A673 (cell line): Measurements from ENCODE around the gene HLCS. TPM values are rescaled to one million over a fixed set of nuclear protein-coding genes. Genes with fewer than 3 reads are reported as not detected.
A peak's percentile ranks its signal among the peaks of the same experiment; 100 is the strongest.

Experiments
- BruUV-seq: library from RNA; stranded (reverse); fragments of 400-500 nt; replicated peaks from 2 replicates; lab custom pipeline; 2021; lab: Mats Ljungman, UMichigan
- CTCF ChIA-PET: fragments of 300-600 bp; sonication (Branson Sonifier 250); formaldehyde crosslinking; loops from one replicate; lab custom pipeline; 2022; ENCODE audit warnings: antibody characterized with exemption; lab: Charles Lee
- POLR2A ChIA-PET: fragments of 300-600 bp; sonication (Branson Sonifier 250); formaldehyde crosslinking; loops from one replicate; lab custom pipeline; 2022; ENCODE audit warnings: antibody characterized with exemption; ENCODE audit not compliant: low non-redundant PET; lab: Charles Lee
- DNase-seq: peaks from one replicate; pipeline ENCODE4 v3.0.0-alpha.2; 2015; ENCODE audit warnings: low spot score
- H3K27ac ChIP-seq: fragments of 200-600 bp; sonication (generic); 2 replicates; pipeline ENCODE4 v1.5.1; 2016; ENCODE audit warnings: mixed run types, low read depth, mild to moderate bottlenecking, mixed read lengths, antibody characterized with exemption, low read length; ENCODE audit not compliant: poor library complexity, severe bottlenecking
- H3K27me3 ChIP-seq: fragments of 200-600 bp; sonication (generic); replicated peaks from 2 replicates; pipeline ENCODE4 v1.6.1; 2017; ENCODE audit warnings: mixed run types, low read depth, mild to moderate bottlenecking, mixed read lengths, antibody characterized with exemption, low read length; ENCODE audit not compliant: insufficient read depth, poor library complexity
- H3K36me3 ChIP-seq: fragments of 200-600 bp; sonication (generic); 2 replicates; pipeline ENCODE4 v1.6.1; 2016; ENCODE audit warnings: mixed run types, mild to moderate bottlenecking, mixed read lengths, antibody characterized with exemption, low read length; ENCODE audit not compliant: insufficient read depth, poor library complexity, severe bottlenecking
- H3K4me1 ChIP-seq: fragments of 200-600 bp; sonication (generic); 2 replicates; pipeline ENCODE4 v1.6.1; 2017; ENCODE audit warnings: mixed run types, mild to moderate bottlenecking, mixed read lengths, antibody characterized with exemption, low read length; ENCODE audit not compliant: insufficient read depth, poor library complexity, severe bottlenecking
- H3K4me3 ChIP-seq: fragments of 200-600 bp; sonication (generic); 2 replicates; pipeline ENCODE4 v1.5.1; 2016; ENCODE audit warnings: low read depth, mixed run types, mild to moderate bottlenecking, mixed read lengths, low read length; ENCODE audit not compliant: poor library complexity, severe bottlenecking
- H3K9me3 ChIP-seq: fragments of 200-600 bp; sonication (generic); 2 replicates; pipeline ENCODE4 v1.6.1; 2016; ENCODE audit warnings: mixed run types, low read depth, mild to moderate bottlenecking, mixed read lengths, antibody characterized with exemption, low read length; ENCODE audit not compliant: poor library complexity, severe bottlenecking
- EZH2 ChIP-seq: fragments of 200-600 bp; sonication (generic); IDR thresholded peaks from 2 replicates; pipeline ENCODE4 v1.6.1; 2017; ENCODE audit warnings: borderline replicate concordance, low read depth, mild to moderate bottlenecking, mixed read lengths, antibody characterized with exemption, low read length; ENCODE audit not compliant: poor library complexity, severe bottlenecking
- intact Hi-C: fragments of 100-400 bp; cut with micrococcal nuclease; formaldehyde crosslinking; loops from one replicate; pipeline ENCODE4 v1.10.0; 2022; ENCODE audit not compliant: unreplicated experiment
- total RNA-seq: library from RNA; stranded (reverse); gene quantifications from 2 replicates; pipeline ENCODE4 v1.2.3, GENCODE V29; 2021
- TF ChIP-seq, protein P1 (sequence below): fragments of 300-800, 200-600 bp; sonication (generic); conservative IDR thresholded peaks from 2 replicates; pipeline ENCODE4 v1.5.1; 2017; ENCODE audit warnings: low read depth, mild to moderate bottlenecking, antibody characterized with exemption, low read length, moderate library complexity, mixed read lengths

The HLCS gene
- total RNA-seq, 1 experiment from 2014 or later, result 15.3 TPM

DNA sequence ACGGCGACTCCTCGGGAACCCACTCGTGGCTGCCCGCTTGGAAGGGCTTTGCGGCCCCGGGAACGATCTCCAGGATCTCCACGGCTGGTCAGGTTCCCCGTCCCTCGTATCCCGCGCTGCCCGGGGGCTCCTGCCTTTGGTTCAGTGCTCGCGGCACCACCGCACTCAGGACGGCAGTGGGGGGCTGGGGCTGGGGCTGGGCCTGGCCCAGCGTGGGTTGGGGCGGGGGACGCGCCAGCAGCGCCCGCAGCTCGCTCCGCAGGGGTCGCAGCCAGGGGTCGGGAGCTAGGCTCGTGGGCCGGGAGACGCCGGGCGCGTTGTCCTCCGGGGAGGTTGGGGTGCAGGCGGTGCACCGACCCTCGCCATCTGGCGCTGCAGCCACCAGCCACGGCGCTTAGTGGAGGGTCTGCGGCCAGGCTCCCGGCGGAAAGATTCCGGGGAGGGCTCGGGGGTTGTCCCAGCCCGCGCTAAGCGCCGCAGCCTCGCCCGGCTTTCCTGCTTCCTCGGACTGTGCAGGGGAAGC, 258.6 kb downstream of the HLCS start:
- H3K27me3 ChIP-seq, result no peaks in the 10 kb centered on the region
- H3K4me1 ChIP-seq, result peaks cover 52% of the 10 kb centered on the region
- no peak for DNase-seq
- intact Hi-C loops, result loop anchor here (5.0 kb wide), 1 partner anchor 66 kb away; no protein-coding TSS in a partner anchor
- H3K36me3 ChIP-seq, result peaks cover 9% of the 10 kb centered on the region
- H3K9me3 ChIP-seq, result no peaks in the 10 kb centered on the region
- H3K4me3 ChIP-seq, result peak overlapping the region; percentile 12
- ChIA-PET POLR2A (no interaction called here), CTCF (no interaction called here)
- TF ChIP-seq, protein P1, sequence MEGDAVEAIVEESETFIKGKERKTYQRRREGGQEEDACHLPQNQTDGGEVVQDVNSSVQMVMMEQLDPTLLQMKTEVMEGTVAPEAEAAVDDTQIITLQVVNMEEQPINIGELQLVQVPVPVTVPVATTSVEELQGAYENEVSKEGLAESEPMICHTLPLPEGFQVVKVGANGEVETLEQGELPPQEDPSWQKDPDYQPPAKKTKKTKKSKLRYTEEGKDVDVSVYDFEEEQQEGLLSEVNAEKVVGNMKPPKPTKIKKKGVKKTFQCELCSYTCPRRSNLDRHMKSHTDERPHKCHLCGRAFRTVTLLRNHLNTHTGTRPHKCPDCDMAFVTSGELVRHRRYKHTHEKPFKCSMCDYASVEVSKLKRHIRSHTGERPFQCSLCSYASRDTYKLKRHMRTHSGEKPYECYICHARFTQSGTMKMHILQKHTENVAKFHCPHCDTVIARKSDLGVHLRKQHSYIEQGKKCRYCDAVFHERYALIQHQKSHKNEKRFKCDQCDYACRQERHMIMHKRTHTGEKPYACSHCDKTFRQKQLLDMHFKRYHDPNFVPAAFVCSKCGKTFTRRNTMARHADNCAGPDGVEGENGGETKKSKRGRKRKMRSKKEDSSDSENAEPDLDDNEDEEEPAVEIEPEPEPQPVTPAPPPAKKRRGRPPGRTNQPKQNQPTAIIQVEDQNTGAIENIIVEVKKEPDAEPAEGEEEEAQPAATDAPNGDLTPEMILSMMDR, result no peak
- TF ChIP-seq EZH2, result no peak
- peak overlapping the region; percentile 92 for H3K27ac ChIP-seq
- no TSS peak for BruUV-seq

- no peaks in the 10 kb centered on the region for H3K9me3 ChIP-seq
- peaks cover 9% of the 10 kb centered on the region for H3K36me3 ChIP-seq
- no peaks in the 10 kb centered on the region for H3K27me3 ChIP-seq
- intact Hi-C loops, result loop anchor here (5.0 kb wide), 1 partner anchor 65 kb away; no protein-coding TSS in a partner anchor
- TF ChIP-seq, protein P1, result 0 out of 2 replicates have a peak, but pooled peaks have one; percentile 26
- TF ChIP-seq EZH2, result no peak
- ChIA-PET POLR2A (no interaction called here), CTCF (interaction anchor here (0.7 kb wide), 1 partner anchor 122 kb away, joined by 3 read pairs; no protein-coding TSS in a partner anchor)
- H3K4me1 ChIP-seq, result peaks cover 45% of the 10 kb centered on the region
- H3K27ac ChIP-seq, result peak overlapping the region; percentile 92
- peak overlapping the region; percentile 12 for H3K4me3 ChIP-seq
- no TSS peak for BruUV-seq
- DNase-seq, result peak; percentile 74
Measured at GRCh38 chr21:36706951-36707762, 259.3 kb downstream of the HLCS start.

DNA sequence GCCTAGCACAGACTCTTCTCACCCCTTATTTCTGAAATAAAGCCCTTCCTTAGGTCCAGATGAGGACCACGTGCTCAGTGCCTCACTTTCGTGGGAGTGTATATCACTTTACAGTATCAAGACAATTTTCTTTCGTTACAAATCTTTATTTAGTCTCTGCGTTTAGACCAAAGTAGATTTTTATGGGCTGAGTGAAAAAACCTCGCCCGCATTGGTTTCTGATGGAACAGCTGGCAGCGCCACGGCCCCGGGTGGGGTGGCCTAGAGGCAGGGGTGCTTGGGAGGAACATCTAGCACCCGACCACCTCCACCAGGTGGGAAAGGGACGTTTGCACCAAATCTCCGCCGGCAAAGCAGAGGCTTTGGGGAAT, 260.0 kb downstream of the HLCS start:
- CTCF ChIA-PET, result no interaction called here

More for the DNA sequence above, 260.0 kb downstream of the HLCS start:
- Histone ChIP-seq H3K4me3 (no peak overlapping the region), H3K9me3 (no peaks in the 10 kb centered on the region), H3K4me1 (peaks cover 39% of the 10 kb centered on the region), H3K27ac (peak overlapping the region; percentile 92), H3K36me3 (peaks cover 7% of the 10 kb centered on the region), H3K27me3 (no peaks in the 10 kb centered on the region)
- TF ChIP-seq, protein P1, result no peak; the same call in 1 of the 2 replicates
- no peak for TF ChIP-seq EZH2
- no TSS peak for BruUV-seq
- no peak for DNase-seq
- intact Hi-C loops, result loop anchor here (5.0 kb wide), 1 partner anchor 64 kb away; no protein-coding TSS in a partner anchor
- POLR2A ChIA-PET, result no interaction called here
